SKM-1 (cell line): Measurements from ENCODE around the gene PRRT1.
A peak's percentile ranks its signal among the peaks of the same experiment; 100 is the strongest.
"Not testable (repeated sequence)": the region's sequence is repeated elsewhere in the genome, so short reads cannot be mapped to it uniquely, and the experiment has no call there.

Source experiments
- DNase-seq: peaks from one replicate; lab custom pipeline; 2025; ENCODE audit not compliant: unreplicated experiment; lab: John Stamatoyannopoulos, UW

Gene PRRT1

GRCh38 chr6:32152769-32153563, 1.2 kb upstream of the PRRT1 start:
- no peak for DNase-seq

GRCh38 chr6:32151181-32151862, 417 bp downstream of the PRRT1 start:
- DNase-seq: no peak

- no peak for DNase-seq
Observed at GRCh38 chr6:32149932-32150870, 1.5 kb downstream of the PRRT1 start.

GRCh38 chr6:32149092-32149755, 2.5 kb downstream of the PRRT1 start:
- DNase-seq: no peak

GRCh38 chr6:32148289-32149091, 3.2 kb downstream of the PRRT1 start:
- peak; percentile 21 for DNase-seq

GRCh38 chr6:32147401-32148132, 4.2 kb downstream of the PRRT1 start:
- DNase-seq: no peak

- no peak for DNase-seq
Observed at GRCh38 chr6:32146687-32147086, 5.1 kb downstream of the PRRT1 start.

GRCh38 chr6:32146287-32146686, 5.5 kb downstream of the PRRT1 start:
- DNase-seq: no peak

- not testable (repeated sequence) for DNase-seq
Observed at GRCh38 chr6:32144238-32144637, 7.5 kb downstream of the PRRT1 start.

GRCh38 chr6:32140420-32141046, 11.2 kb downstream of the PRRT1 start:
- no peak for DNase-seq

- no peak for DNase-seq
Observed at GRCh38 chr6:32139590-32139989, 12.1 kb downstream of the PRRT1 start.

GRCh38 chr6:32137454-32137853, 14.3 kb downstream of the PRRT1 start:
- DNase-seq: no peak

- DNase-seq: no peak
Observed at GRCh38 chr6:32133786-32134185, 18.0 kb downstream of the PRRT1 start.

GRCh38 chr6:32132110-32132509, 19.6 kb downstream of the PRRT1 start:
- DNase-seq: no peak

GRCh38 chr6:32131439-32131948, 20.2 kb downstream of the PRRT1 start:
- no peak for DNase-seq

- DNase-seq: peak; percentile 78
Observed at GRCh38 chr6:32129297-32130088, 22.2 kb downstream of the PRRT1 start.

GRCh38 chr6:32128751-32129296, 22.9 kb downstream of the PRRT1 start:
- DNase-seq: no peak
